Upper lobe of right lung (tissue), 1 donor: ENCODE data around the gene PDE6H. TPM values are rescaled to one million over a fixed set of nuclear protein-coding genes. Genes with fewer than 3 reads are reported as not detected.

ENCODE experiments used
- ATAC-seq: fragments of 200-7000 bp; cut with Tn5 transposase; one replicate; pipeline ENCODE4 v1.9.1; 2020; ENCODE audit warnings: mild to moderate bottlenecking, moderate library complexity
- DNase-seq: peaks from one replicate; pipeline ENCODE4 v3.0.0-alpha.2; 2020
- H3K27ac ChIP-seq: fragments of 200-600 bp; one replicate; pipeline ENCODE4 v1.8.0; 2022
- H3K27me3 ChIP-seq: fragments of 200-600 bp; one replicate; pipeline ENCODE4 v1.8.0; 2022; ENCODE audit warnings: mild to moderate bottlenecking
- H3K36me3 ChIP-seq: fragments of 200-600 bp; one replicate; pipeline ENCODE4 v1.8.0; 2022
- H3K4me1 ChIP-seq: fragments of 200-600 bp; one replicate; pipeline ENCODE4 v1.8.0; 2022
- H3K4me3 ChIP-seq: fragments of 200-600 bp; one replicate; pipeline ENCODE4 v1.8.0; 2022; ENCODE audit warnings: mild to moderate bottlenecking
- H3K9me3 ChIP-seq: fragments of 200-600 bp; one replicate; pipeline ENCODE4 v1.8.0; 2022
- CTCF ChIP-seq: fragments of 200-600 bp; IDR thresholded peaks from one replicate; pipeline ENCODE4 v1.8.0; 2022; ENCODE audit warnings: antibody characterized with exemption
- intact Hi-C: fragments of 100-400 bp; cut with DNase I; formaldehyde crosslinking; loops from one replicate; pipeline ENCODE4 v1.11.0; 2022
- total RNA-seq: library from RNA; stranded (reverse); fragmentation: NEBNext Ultra II Directional; extraction: Animal tissue kit (Norgen Biotek cat#: 25700); gene quantifications from one replicate; pipeline ENCODE4 v1.2.1, GENCODE V29; 2021
- donor health status: DM: no; HTN: yes; CAD: no; lungs with severe emphysema.

The PDE6H gene
- total RNA-seq, 1 donor from 2014 or later, result not detected

GRCh38 chr12:15013634-15014179 is 40.9 kb downstream of the PDE6H start:
- no peaks in the 10 kb centered on the region for H3K4me1 ChIP-seq
- DNase-seq, result no peak
- H3K4me3 ChIP-seq, result no peak overlapping the region
- no peaks in the 10 kb centered on the region for H3K27me3 ChIP-seq
- TF ChIP-seq CTCF, result no peak
- H3K27ac ChIP-seq, result no peak overlapping the region
- ATAC-seq, result no peak
- H3K9me3 ChIP-seq, result no peaks in the 10 kb centered on the region
- no peaks in the 10 kb centered on the region for H3K36me3 ChIP-seq
- intact Hi-C loops, result no loop called here

- ATAC-seq, result no peak
- Histone ChIP-seq H3K36me3 (no peaks in the 10 kb centered on the region), H3K27ac (no peak overlapping the region), H3K4me1 (no peaks in the 10 kb centered on the region), H3K9me3 (no peaks in the 10 kb centered on the region), H3K27me3 (no peaks in the 10 kb centered on the region), H3K4me3 (no peak overlapping the region)
- no peak for DNase-seq
- no peak for TF ChIP-seq CTCF
- intact Hi-C loops, result no loop called here
Observed at GRCh38 chr12:15014708-15015107, 41.9 kb downstream of the PDE6H start.

- Histone ChIP-seq H3K27me3 (no peaks in the 10 kb centered on the region), H3K4me3 (no peak overlapping the region), H3K9me3 (no peaks in the 10 kb centered on the region), H3K36me3 (no peaks in the 10 kb centered on the region), H3K27ac (no peak overlapping the region), H3K4me1 (no peaks in the 10 kb centered on the region)
- intact Hi-C loops, result no loop called here
- DNase-seq (no peak), ATAC-seq (no peak)
- TF ChIP-seq CTCF, result no peak
Observed at GRCh38 chr12:15015121-15015520, 42.3 kb downstream of the PDE6H start.

- Histone ChIP-seq H3K27me3 (no peaks in the 10 kb centered on the region), H3K4me1 (no peaks in the 10 kb centered on the region), H3K4me3 (no peak overlapping the region), H3K27ac (no peak overlapping the region), H3K36me3 (no peaks in the 10 kb centered on the region), H3K9me3 (no peaks in the 10 kb centered on the region)
- intact Hi-C loops, result no loop called here
- no peak for TF ChIP-seq CTCF
- no peak for ATAC-seq
- no peak for DNase-seq
Observed at GRCh38 chr12:15020156-15020555, 47.3 kb downstream of the PDE6H start.

Other genes starting within 250 kb of the PDE6H start
- 49.3 TPM for gene WBP11, start 169.6 kb upstream of the PDE6H start, total RNA-seq
- 0.17 TPM for gene C12orf60, start 169.4 kb upstream of the PDE6H start, total RNA-seq
- gene SMCO3, start 158.9 kb upstream of the PDE6H start, total RNA-seq, result 1.9 TPM
- 5.7 TPM for gene ART4, start 129.5 kb upstream of the PDE6H start, total RNA-seq
- 472 TPM for gene MGP, start 87.2 kb upstream of the PDE6H start, total RNA-seq
- 9.7 TPM for gene ERP27, start 34.5 kb upstream of the PDE6H start, total RNA-seq
- gene ARHGDIB, start 11.4 kb upstream of the PDE6H start, total RNA-seq, result 228 TPM
- gene RERG, start 248.4 kb downstream of the PDE6H start, total RNA-seq, result 19.6 TPM